Adipose tissue (tissue), 3 donors: ENCODE measurements around the gene APOO. TPM values are rescaled to one million over a fixed set of nuclear protein-coding genes. Genes with fewer than 3 reads are reported as not detected.
"Not testable (repeated sequence)": the region's sequence is repeated elsewhere in the genome, so short reads cannot be mapped to it uniquely, and the experiment has no call there.

Experiments
- H3K27ac ChIP-seq: one replicate; pipeline ENCODE4 v1.5.1; 2013; ENCODE audit warnings: low read depth, low read length
- WGBS, 3 donors: extraction: QIAGEN DNeasy Blood & Tissue Kit; methylation state at CpG; one replicate each; pipeline ENCODE4 v1.1.7; 2013; 5-methylcytosine and 5-hydroxymethylcytosine counted together
- polyA plus RNA-seq, 3 donors: library from polyadenylated mRNA; stranded (reverse); fragments of 200-250 nt; gene quantifications; one replicate each; pipeline ENCODE4 v1.2.3, GENCODE V29; 2013
- donor health status: healthy with polysubstance abuse.
- donor health status: Bipolar disorder and iron deficiency.
- donor health status: healthy.

APOO gene
- polyA plus RNA-seq, 3 donors, result 8.7 to 15.8 (median 11.7) TPM

DNA sequence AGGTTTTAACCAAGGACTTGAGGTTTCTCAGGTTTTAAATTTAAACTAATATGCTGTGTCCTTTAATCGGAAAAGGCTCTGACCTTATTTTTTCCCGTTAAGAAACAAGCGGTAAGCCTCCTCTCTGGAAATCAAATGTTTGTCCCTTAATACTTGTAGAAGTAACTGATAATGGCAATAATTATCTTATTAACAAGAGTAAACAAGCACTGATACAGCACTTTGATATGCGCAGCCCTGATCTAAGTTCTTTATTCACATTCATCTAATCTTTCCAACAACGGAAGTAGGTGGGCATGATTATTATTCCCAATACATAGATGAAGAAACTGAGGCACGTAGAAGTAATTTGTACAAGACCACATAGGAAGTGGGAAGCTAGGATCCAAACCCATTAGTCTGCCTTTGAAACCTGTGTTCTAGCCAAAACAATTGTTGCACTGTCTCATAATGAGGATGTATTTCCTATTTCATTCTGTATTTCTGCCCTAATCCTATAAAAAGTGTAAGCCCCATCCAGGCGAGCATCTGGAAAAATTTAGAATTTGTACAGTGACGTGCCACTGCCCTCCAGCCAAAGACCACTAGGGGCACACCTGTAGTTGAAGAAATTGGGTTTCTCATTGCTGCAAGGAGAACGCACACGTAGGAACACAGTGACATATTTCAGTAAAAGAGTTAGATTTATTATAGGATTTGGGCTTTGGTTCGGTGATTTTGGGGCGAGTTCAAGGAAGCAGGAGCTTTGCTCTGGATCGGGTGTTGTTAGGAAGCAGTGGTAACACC lies 674 bp upstream of the APOO start:
- H3K27ac ChIP-seq, result no peak overlapping the region
- 29 to 47% (median 31%) methylated on average over 13 of the region's 13 CpGs for WGBS, 3 donors

DNA sequence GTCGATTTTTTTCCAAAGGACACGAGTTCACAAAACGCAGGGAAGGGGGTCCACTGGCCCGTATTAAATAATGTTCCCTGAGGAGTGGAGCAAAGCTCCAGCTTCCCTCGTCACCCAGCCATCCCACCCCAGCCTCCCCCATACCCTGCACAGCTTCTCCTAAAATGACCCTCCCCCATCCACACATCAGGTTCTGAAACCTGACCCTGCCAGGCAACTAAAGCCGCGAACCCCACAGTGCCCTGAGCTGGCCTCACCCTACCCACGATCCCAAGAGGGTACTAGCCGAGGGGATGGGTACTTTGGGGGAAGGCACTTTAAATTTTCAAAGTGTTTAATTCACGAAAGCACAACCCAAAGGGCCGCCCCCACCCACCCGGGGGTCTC lies 634 bp downstream of the APOO start:
- H3K27ac ChIP-seq, result peak overlapping the region; percentile 64
- 0 to 36% (median 3%) methylated on average over 12 of the region's 12 CpGs for WGBS, 3 donors

DNA sequence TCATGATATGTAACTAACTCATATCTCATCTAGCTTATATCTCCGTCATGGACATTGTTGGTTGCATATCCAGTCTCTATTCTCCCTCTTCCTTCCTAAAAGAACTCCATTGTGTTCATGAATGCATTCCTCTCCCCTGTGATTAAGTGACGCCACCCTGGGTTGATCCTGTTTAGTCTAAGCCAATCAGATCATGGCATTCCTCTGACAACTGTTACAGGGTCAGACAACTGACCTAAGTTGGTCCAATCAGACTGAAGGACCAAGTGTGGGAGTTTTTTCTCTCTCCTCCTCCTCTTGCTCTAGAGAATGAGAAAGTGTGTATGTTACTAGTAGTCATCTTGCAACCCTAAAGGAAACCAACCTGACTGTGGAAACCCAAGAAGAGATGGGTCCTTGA lies 3.6 kb downstream of the APOO start:
- WGBS, 3 donors, result 52 to 62% (median 57%) methylated on average over 2 of the region's 2 CpGs
- no peak overlapping the region for H3K27ac ChIP-seq

DNA sequence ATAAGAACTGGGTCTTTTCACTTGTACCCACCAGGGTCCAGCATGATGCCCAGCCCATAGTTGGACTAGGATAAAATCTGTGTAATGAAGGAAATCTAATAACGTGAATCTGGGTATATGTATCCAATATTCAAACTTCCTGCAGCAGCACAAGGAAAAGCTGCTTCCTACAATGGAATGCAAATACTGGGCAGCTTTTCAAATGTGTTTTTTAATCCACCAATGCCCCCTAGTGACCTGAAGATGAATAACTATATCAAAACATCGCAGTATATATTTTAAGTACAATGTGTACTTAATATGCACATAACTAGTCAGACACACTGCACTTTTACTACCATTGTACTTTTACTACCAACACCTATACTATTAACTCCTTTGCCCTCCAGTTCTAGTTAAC lies 5.3 kb downstream of the APOO start:
- H3K27ac ChIP-seq, result no peak overlapping the region
- WGBS, 3 donors, result 0 to 3% (median 0%) methylated on average over 2 of the region's 2 CpGs

DNA sequence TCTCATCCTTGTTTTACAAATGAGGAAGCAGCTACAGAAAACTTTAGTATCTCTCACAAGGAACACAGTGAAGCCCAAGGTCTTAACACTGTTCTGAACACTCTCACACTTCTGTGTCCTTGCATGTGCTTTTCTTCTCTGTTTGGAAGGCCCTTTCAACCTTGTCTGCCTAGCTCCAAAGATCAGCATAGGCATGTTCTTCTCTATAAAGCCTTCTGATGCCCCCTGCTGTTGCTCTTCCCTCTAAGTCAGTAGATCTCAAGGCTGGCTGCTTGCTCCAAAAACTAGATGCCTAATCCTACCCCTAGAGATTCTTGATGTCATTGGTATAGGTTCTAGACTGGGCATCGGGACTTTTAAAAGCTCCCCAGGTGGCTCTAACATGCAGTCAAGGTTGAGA lies 5.9 kb downstream of the APOO start:
- WGBS, 3 donors, result 6 to 34% (median 14%) methylated on average over 1 of the region's 1 CpG
- no peak overlapping the region for H3K27ac ChIP-seq

DNA sequence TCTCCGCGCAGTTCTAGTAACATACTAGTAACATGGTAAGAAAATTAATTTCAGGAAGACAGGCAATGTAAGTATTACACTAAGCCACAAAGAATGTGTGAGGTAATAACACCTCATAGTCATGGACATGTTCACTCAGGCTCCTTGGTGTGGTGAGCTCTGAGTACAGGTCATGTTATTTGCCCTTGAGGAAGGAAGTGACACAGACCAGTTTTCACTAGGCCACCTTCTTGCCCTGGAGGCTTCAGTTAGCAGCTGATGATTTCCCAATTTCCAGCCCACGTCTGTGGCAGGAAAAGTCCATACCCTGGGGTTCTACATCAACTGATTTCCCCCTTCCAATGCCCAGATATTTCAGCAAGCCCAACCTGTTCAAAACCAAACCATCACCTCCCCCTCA lies 6.7 kb downstream of the APOO start:
- no peak overlapping the region for H3K27ac ChIP-seq
- WGBS, 3 donors, result 39 to 67% (median 62%) methylated on average over 3 of the region's 3 CpGs

DNA sequence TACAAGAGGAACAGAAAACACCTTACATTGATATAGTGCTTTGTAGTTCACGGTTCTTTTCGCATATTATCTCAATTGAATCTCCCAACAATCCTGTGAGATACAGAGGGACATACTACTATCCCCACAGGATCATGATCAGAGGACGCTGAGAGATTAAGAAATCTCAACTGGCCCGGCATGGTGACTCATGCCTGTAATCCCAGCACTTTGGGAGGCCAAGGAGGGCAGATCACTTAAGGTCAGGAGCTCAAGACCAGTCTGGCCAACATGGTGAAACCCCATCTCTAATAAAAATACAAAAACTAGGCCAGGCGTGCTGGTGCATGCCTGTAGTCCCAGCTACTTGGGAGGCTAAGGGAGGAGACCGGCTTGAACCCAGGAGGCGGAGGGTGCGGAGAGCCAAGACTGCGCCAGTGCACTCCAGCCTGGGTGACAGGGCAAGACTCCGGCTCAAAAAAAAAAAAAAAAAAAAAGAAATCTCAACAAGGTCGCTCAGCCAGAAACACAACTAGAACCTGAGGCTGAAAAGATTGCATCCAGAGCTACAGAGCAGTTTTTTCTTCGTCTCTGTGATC lies 7.4 kb downstream of the APOO start:
- 55 to 77% (median 67%) methylated on average over 12 of the region's 12 CpGs for WGBS, 3 donors
- H3K27ac ChIP-seq, result no peak overlapping the region

DNA sequence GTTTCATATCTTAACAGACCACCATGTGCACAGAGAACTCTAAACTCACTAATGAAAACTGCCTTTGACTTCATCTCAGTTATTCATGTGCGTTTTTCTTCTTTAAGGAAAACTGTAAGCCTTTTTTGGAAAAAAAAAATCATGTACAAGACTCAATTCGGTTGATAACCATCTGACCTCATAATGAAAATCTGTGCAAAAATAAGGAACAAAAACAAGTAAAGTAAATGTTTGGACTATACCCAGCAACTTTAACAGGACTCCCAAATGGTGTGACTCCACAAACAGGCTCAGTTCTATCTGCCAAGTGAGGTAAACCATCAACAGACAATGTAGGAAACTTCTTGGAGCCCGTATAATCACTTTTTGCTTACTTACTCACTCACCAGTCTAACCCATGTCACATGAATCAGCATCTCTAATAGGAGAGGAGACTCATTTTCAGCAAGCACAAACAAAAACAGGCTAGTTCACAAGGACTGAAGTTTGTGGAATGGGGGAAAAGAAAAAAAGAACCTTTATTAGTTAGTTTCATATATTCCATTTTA lies 9.3 kb downstream of the APOO start:
- WGBS, 3 donors, result 52 to 64% (median 56%) methylated on average over 3 of the region's 3 CpGs
- H3K27ac ChIP-seq, result no peak overlapping the region

DNA sequence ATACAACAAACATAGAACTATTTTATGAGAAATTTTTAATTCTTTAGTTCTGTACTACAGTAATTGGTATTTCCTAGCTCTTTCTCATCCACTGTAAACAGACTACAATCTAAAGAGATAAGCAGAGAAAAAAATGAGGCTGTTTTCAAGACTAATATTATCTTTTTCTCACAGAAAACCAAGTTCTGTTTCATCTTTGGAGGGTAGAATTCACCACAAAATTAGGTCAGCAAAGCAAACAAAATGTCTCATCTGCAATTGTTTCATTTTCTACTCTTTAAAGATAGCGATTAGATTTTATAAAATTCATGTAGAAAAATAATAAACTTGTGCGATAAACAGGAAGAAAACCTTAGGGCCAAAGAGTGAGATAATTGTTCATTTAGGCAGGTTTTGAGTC lies 10.8 kb downstream of the APOO start:
- H3K27ac ChIP-seq, result no peak overlapping the region
- 52 to 77% (median 75%) methylated on average over 2 of the region's 2 CpGs for WGBS, 3 donors

DNA sequence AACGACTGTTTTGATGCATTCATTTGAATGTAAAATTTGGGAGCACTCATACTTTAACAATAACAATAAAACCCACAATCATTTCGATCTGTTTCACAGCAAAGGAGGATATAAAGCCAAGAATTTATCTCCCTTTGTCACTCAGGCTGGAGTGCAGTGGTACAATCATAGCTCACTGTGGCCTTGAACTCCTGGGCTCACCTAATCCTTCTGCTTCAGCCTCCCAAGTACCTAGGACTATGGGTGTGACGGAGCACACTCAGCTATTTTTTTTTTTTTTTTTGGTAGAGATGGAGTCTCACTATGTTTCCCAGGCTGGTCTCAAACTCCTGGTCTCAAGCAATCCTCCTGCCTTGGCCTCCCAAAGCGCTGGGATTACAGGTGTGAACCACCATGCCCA lies 11.2 kb downstream of the APOO start:
- 72 to 94% (median 87%) methylated on average over 3 to 4 of the region's 4 CpGs for WGBS, 3 donors

DNA sequence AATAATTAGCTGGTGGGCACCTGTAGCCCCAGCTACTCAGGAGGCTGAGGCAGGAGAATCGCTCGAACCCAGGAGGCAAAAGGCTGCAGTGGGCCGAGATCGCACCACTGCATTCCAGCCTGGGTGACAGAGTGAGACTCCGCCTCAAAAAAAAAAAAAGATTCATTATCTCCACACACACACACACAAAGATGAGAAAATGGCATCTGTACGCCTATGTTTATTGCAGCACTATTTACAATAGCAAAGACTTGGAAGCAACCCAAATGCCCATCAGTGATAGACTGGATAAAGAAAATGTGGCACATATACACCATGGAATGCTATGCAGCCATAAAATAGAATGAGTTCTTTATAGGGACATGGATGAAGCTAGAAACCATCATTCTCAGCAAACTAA lies 12.7 kb downstream of the APOO start:
- 78 to 96% (median 89%) methylated on average over 5 to 6 of the region's 6 CpGs for WGBS, 3 donors
- not testable (repeated sequence) for H3K27ac ChIP-seq

More for the DNA sequence above, 11.2 kb downstream of the APOO start:
- not testable (repeated sequence) for H3K27ac ChIP-seq

DNA sequence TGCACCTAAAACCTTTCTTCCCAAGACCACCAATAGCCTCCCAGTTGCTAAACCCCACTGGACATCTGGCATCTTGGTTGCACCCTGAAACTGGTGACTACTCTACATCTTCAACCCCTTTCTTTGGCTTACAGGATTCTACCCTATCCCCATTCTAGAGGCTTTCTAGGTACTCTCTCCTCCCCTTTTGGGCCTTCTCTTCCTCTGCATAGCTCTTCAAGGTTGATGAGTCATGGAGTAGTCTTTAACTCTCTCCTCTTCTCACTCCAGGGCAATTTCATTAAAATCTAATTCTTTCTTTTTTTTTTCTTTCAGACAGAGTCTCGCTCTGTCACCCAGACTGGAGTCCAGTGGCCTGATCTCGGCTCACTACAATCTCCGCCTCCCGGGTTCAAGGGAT lies 16.8 kb downstream of the APOO start:
- H3K27ac ChIP-seq, result no peak overlapping the region
- 96 to 99% (median 98%) methylated on average over 4 of the region's 4 CpGs for WGBS, 3 donors

DNA sequence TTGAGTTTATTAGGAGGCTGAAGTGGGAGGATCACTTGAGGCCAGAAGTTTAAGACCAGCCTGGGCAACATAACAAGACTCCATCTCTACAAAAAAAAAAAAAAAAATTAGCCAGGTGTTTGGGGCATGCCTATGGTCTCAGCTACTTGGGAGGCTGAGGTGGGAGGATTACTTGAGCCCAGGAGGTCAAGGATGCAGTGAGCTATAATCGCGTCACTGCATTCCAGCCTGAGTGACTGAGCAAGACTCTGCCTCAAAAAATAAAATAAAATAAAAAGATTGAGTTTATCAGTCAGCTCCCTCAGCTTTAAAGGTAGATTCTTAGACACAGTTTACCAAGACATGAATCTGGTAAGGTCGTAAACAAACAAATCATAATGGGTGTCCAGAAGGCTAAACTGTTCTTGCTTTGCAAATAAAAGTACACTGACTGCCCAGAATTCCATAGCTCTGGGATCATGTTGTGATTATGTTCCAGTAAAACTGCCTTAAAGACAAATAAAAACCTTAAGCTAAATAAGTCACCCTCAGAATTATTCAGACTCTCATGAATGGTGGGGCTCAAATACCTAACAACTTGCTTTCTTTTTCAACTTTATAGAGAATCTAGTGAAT lies 18.7 kb downstream of the APOO start:
- H3K27ac ChIP-seq, result no peak overlapping the region
- 76 to 85% (median 83%) methylated on average over 3 of the region's 3 CpGs for WGBS, 3 donors

DNA sequence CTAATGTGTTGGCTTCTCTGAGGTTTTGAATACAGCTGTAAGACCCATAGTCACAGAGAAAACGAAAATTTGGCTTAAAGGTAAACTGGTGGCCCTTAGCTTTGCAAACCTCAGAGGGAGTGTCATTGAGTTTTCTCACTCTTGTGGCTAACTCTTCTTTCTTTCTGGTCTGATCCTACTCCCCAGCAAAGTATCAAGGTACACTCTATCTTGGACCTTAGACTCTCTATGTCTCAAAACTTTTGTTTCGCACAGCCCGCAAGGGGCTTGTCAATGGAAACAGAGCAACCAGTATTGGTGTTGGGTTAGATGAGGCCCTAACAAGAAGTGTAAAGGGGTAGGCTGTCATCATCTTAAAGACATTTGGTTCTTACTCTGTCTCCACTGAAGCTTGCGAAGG lies 19.8 kb downstream of the APOO start:
- 80 to 95% (median 91%) methylated on average over 4 of the region's 4 CpGs for WGBS, 3 donors
- no peak overlapping the region for H3K27ac ChIP-seq

DNA sequence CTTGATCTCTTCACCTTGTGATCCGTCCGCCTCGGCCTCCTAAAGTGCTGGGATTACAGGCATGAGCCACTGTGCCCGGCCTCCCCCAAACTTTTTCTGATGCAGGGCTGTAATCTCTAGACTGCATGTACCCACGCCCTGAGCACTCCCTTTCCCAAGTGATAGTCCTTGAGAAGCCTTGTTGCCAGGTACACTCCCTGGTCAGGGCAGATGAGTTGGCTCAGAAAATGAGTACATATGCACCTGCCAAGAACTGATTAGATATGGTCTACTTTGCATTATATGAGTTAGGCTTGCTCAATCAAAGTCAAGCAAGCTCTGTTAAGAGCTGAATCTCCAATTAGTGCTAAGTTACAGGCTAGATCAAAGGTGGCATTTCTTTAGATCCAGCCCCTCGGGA lies 20.3 kb downstream of the APOO start:
- H3K27ac ChIP-seq, result no peak overlapping the region
- 70 to 89% (median 76%) methylated on average over 5 to 6 of the region's 6 CpGs for WGBS, 3 donors

DNA sequence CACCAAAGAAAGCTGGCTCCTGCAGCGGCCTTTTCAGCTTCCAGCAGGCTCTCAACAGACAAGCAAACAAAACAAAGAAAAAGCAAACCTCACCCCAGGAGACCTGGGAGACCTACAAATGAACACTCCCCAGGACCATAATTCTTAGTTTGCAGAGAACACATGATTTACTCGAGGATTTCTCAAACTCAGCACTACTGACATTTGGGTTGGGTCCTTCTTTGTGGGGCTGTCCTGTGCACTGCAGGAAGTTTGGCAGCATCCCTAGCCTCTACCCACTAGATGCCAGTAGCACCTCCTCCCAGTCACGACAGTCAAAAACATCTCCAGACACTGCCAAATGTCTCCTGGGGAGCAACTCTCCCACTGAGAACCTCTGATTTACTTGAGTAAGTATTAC lies 21.9 kb downstream of the APOO start:
- WGBS, 3 donors, result 44 to 77% (median 56%) methylated on average over 3 of the region's 3 CpGs
- no peak overlapping the region for H3K27ac ChIP-seq

DNA sequence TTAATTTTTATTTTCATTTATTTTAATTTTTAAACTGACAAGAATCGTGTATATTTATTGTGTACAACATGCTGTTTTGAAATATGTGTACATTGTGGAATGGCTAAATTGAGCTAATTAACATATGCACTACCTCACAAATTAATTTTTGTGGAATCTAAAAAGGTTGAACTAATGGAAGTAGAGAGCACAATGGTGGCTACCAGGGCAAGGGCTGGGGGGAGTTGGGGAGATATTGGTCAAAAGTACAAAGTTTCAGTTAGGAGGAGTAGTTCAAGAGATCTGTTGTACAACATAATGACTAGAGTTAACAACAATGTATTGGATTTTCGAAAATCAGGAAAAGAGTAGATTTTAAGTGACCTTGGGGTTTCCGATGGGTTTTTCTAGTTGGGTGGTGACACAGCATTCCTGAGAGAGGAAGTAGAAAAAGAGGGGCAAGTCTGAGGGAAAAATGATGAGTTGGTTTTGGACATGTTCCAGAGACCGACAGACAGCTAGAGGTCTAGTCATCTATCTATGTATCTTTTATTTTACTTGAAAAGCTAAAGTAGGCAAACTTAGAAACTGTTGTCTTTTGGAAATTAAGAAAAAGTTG lies 23.2 kb downstream of the APOO start:
- no peak overlapping the region for H3K27ac ChIP-seq
- 45 to 68% (median 57%) methylated on average over 4 of the region's 4 CpGs for WGBS, 3 donors

DNA sequence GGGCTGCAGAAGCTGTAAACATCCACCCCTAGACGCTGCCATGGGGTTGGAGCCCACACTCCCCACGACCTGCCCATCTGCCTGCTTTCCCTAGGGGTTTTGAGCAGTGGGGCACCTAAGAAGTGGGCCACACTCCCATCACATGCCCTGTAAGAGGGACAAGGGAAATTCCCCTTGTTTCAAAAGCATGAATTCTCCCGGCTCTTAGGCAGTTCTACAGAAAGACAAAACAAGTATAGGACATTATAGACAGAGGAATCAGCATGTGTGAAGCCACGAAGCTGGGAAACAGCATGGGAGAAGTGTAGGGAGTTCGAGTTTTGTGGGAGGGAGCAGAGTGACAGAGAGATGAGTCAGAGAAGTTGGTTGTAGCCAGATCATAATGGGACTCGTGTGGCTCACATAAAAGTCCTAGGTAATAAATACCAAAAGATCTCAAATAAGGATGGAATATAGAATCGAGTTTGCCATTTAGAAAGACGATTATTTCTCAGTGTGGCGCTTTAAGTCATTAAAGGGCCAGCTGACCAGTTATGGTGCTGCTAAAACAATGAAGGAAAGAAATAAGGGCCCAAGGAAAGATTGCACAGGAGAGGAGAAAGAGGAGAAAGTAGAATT lies 23.9 kb downstream of the APOO start:
- no peak overlapping the region for H3K27ac ChIP-seq
- 48 to 75% (median 52%) methylated on average over 9 of the region's 9 CpGs for WGBS, 3 donors
